Thyroid gland (tissue), 4 donors: ENCODE results near the gene GNPNAT1.

ENCODE experiments used
- CTCF ChIP-seq, 6 experiments: fragments of 200-600 bp in 3 of 6; fragments of 450-650 bp in 3 of 6; sonication (generic) in 3 of 6; IDR thresholded peaks; one replicate each; pipeline ENCODE4 v1.5.1; 2016 to 2019; ENCODE audit warnings: antibody characterized with exemption in 6 of 6, mild to moderate bottlenecking in 2 of 6, inconsistent platforms in 1 of 6, moderate library complexity in 1 of 6
- POLR2A ChIP-seq, 2 donors: fragments of 450-650 bp; IDR thresholded peaks; one replicate each; pipeline ENCODE4 v1.6.1; 2017; ENCODE audit warnings: antibody characterized with exemption in 2 of 2, mild to moderate bottlenecking in 2 of 2, moderate library complexity in 1 of 2

- TF ChIP-seq CTCF (IDR thresholded peaks at IDR 0.05) (no peak), POLR2A (IDR thresholded peaks at IDR 0.05) (no peak)
These were observed 35.6 kb downstream of the GNPNAT1 start for GRCh38 chr14:52755607-52756316.
